ENCODE data around the gene GEMIN8. TPM values are rescaled to one million over a fixed set of nuclear protein-coding genes. Genes with fewer than 3 reads are reported as not detected.

The GEMIN8 gene
- total RNA-seq, 1 donor from 2014 or later, result 7.9 TPM

DNA sequence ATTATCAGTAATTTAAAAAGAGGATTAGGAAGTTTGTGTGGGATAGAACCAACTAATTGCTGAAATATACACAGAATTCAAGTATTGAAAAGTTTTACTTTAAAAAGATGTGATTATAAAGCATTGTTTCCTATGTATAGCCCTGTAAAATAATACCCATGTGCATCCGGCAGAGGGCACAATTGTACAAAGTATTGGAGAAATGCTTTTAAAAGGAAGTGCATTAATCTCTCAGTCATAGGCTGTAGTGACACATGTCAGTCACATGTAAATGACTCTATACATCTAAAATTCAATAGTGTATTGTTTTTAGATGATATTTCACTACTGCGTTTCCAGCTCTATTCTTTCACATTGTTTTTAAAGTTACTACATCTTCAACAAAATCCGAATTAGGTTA, 9.7 kb upstream of the GEMIN8 start:
- no peaks in the 10 kb centered on the region for H3K36me3 ChIP-seq (ENCODE audit: control insufficient read depth, insufficient read depth, low read length)
- DNase-seq (ENCODE audit: low read depth) (peak; percentile 42), FAIRE-seq (no peak)
- TF ChIP-seq, protein P1, sequence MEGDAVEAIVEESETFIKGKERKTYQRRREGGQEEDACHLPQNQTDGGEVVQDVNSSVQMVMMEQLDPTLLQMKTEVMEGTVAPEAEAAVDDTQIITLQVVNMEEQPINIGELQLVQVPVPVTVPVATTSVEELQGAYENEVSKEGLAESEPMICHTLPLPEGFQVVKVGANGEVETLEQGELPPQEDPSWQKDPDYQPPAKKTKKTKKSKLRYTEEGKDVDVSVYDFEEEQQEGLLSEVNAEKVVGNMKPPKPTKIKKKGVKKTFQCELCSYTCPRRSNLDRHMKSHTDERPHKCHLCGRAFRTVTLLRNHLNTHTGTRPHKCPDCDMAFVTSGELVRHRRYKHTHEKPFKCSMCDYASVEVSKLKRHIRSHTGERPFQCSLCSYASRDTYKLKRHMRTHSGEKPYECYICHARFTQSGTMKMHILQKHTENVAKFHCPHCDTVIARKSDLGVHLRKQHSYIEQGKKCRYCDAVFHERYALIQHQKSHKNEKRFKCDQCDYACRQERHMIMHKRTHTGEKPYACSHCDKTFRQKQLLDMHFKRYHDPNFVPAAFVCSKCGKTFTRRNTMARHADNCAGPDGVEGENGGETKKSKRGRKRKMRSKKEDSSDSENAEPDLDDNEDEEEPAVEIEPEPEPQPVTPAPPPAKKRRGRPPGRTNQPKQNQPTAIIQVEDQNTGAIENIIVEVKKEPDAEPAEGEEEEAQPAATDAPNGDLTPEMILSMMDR (IDR thresholded peaks at IDR 0.05; ENCODE audit: insufficient read depth, low read length, severe bottlenecking), result peak; percentile 19
- H3K4me3 ChIP-seq (ENCODE audit: low read depth, low read length), result no peak overlapping the region
- no peaks in the 10 kb centered on the region for H3K27me3 ChIP-seq (ENCODE audit: control insufficient read depth, insufficient read depth, low read length)

DNA sequence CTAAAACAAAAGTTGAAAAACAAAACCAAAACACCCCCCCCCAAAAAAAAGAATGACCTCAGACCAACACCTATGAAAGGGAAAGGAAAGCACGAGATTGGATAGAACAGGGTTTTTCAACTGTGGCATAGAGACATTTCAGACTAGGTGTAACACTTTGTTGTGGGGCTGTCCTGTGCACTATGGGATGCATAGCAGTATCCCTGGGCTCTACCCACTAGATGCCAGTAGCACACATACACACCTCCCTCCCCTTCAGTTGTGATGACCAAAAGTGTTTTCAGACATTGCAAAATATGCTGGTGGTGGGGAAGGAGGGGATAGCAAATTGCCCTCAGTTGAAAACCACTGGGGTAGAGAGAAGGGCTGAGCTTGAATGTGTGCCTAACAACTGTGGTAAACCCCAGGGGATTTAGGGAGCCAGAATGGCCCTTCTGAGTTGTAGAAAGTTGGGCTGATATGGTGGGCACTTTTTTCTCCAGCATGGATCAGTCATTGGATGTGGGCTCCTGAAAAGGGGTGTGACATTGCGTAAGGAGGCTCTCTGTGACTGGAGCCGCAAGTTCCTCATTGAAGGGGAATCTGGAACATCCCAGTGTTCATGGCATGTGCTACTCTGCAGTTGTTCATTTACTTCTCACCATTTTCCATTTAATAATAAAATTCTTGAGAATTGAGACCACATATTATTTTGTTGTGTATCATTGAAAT, 8.8 kb upstream of the GEMIN8 start:
- Histone ChIP-seq H3K27me3 (ENCODE audit: control insufficient read depth, insufficient read depth, low read length) (no peaks in the 10 kb centered on the region), H3K4me3 (ENCODE audit: low read depth, low read length) (no peak overlapping the region), H3K36me3 (ENCODE audit: control insufficient read depth, insufficient read depth, low read length) (no peaks in the 10 kb centered on the region)
- TF ChIP-seq, protein P1 (IDR thresholded peaks at IDR 0.05; ENCODE audit: insufficient read depth, low read length, severe bottlenecking), result no peak
- DNase-seq (ENCODE audit: low read depth) (no peak), FAIRE-seq (no peak)

DNA sequence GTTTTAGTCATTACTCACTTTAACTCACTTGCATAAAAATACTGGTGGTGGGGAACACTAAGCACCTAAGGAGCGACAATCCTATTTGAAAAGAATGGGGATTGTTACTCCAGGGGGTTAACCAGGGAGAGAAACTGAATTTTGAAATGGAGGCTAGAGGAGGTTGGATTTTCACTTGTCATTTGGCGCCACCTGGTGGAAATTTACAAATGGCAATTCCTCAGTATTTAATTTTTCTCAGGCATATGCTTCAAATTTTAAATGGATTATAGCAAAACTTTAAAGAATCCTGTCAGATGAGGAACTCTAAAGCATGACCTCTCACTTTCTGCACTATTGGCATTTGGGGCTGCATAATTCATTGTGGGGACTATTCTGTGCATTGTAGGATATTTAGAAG, 2.7 kb upstream of the GEMIN8 start:
- no peaks in the 10 kb centered on the region for H3K27me3 ChIP-seq (ENCODE audit: control insufficient read depth, insufficient read depth, low read length)
- FAIRE-seq (no peak), DNase-seq (ENCODE audit: low read depth) (peak; percentile 26)
- TF ChIP-seq, protein P1 (IDR thresholded peaks at IDR 0.05; ENCODE audit: insufficient read depth, low read length, severe bottlenecking), result peak; percentile 28
- no peak overlapping the region for H3K4me3 ChIP-seq (ENCODE audit: low read depth, low read length)
- H3K36me3 ChIP-seq (ENCODE audit: control insufficient read depth, insufficient read depth, low read length), result no peaks in the 10 kb centered on the region

DNA sequence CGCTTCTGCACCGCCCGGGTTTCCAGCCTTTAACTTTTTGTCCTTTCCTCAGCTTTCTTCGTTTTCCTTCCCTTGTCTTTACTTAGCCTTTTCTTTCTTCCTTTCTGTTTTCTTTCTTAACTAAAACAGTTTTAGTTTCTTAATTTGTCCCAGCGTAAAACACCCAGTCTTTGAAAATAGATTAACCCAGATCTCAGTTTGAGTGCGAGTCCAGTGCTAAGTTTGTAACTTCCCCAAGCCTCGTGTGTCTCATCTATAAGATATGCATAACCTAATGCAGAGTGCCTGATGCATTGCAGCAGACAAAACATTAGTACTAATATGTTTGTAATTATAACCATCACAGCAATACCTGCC, 460 bp upstream of the GEMIN8 start:
- Histone ChIP-seq H3K27me3 (ENCODE audit: control insufficient read depth, insufficient read depth, low read length) (no peaks in the 10 kb centered on the region), H3K36me3 (ENCODE audit: control insufficient read depth, insufficient read depth, low read length) (no peaks in the 10 kb centered on the region), H3K4me3 (ENCODE audit: low read depth, low read length) (peak overlapping the region; percentile 57)
- peak; percentile 44 for DNase-seq (ENCODE audit: low read depth)
- no peak for FAIRE-seq
- TF ChIP-seq, protein P1 (IDR thresholded peaks at IDR 0.05; ENCODE audit: insufficient read depth, low read length, severe bottlenecking), result no peak

DNA sequence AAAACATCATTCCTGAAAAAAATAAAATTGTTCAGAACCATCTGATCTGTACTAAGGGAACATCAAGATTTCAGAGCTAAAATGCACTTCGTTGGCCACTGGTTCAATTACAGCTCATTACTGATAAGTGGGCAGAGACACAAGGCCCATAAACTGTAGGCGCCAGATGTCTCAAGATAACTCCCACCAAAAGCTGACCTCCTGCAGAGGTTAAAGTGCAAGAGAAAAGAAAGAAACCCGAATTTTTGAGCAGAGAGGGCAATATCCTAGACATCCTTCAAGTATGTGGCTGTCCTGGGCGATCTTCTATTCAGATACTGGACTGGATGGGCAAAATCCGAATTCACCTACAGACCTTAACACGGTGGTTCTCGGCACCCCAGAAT, 660 bp downstream of the GEMIN8 start:
- DNase-seq (ENCODE audit: low read depth) (no peak), FAIRE-seq (no peak)
- Histone ChIP-seq H3K36me3 (ENCODE audit: control insufficient read depth, insufficient read depth, low read length) (no peaks in the 10 kb centered on the region), H3K4me3 (ENCODE audit: low read depth, low read length) (peak overlapping the region; percentile 57), H3K27me3 (ENCODE audit: control insufficient read depth, insufficient read depth, low read length) (no peaks in the 10 kb centered on the region)
- TF ChIP-seq, protein P1 (IDR thresholded peaks at IDR 0.05; ENCODE audit: insufficient read depth, low read length, severe bottlenecking), result no peak

DNA sequence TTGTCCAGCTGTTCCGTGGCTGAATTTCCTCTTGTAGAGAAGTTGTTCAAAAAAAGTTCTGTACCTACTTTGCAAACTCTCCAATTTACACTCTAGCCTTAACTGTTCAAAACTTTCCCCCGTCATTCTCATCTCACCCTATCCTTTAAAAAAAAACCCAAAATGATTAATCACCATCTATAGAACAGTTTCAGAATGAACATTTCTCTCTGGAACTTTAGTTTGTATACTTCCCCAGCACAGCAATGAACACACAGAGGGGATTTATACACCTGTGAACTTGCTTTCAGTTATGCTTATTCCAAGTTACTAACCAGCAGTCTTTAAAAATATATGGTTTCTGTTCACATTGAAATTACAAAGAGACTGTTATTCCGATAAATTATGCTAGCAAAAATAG, 1.2 kb downstream of the GEMIN8 start:
- no peak overlapping the region for H3K4me3 ChIP-seq (ENCODE audit: low read depth, low read length)
- DNase-seq (ENCODE audit: low read depth) (no peak), FAIRE-seq (no peak)
- H3K27me3 ChIP-seq (ENCODE audit: control insufficient read depth, insufficient read depth, low read length), result no peaks in the 10 kb centered on the region
- TF ChIP-seq, protein P1 (IDR thresholded peaks at IDR 0.05; ENCODE audit: insufficient read depth, low read length, severe bottlenecking), result no peak
- no peaks in the 10 kb centered on the region for H3K36me3 ChIP-seq (ENCODE audit: control insufficient read depth, insufficient read depth, low read length)
